HG03432 (cell line): Measurements from ENCODE around the gene IQCC.
"Not testable (repeated sequence)": the region's sequence is repeated elsewhere in the genome, so short reads cannot be mapped to it uniquely, and the experiment has no call there.

Experiments
- ATAC-seq: cut with Tn5 transposase; IDR thresholded peaks from one replicate; pipeline ENCODE4 v1.9.1; 2021; ENCODE audit warnings: mild to moderate bottlenecking, moderate library complexity; ENCODE audit not compliant: unreplicated experiment

IQCC gene

DNA sequence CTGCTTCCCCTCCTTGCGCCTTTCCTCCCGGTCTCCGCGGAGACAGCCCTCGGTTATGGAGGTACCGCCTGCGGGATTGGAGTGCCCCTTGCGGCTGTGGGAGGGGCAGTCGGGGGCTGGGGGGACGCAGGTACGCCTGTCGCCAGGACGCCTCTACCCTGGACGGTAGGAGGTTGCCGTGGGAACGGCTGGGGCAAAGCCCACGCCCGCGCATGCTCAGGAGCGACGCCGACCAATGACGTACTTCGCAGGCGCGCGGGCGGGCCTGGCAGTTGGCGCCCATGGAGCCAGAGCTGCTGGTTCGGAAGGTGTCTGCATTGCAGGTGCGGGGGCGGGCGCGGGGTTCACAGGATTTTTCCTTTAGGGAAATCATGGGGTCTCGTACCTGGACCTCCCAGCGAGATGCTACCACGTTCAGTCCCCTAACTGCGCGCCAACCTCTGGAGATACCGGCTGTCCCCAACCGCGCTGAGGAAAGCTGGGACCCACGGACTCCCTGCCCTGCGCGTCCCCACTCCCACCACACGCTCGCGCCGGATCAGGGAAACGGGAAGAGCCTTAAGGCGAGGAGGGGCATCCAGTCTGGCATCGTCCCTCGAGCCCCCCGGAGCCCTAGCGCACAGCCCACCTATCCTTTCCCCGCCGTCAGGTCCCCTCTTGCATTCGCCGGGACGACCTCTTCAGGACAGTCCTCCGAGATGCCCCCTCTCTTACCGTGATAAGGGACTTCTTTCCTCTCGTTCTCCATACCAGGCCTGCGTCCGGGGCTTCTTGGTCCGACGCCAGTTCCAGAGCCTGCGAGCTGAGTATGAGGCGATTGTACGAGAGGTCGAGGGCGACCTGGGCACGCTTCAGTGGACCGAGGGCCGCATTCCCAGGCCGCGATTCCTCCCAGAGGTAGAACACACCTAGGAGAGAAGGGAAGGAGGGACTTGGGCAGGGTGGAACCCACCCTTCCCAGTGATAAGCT is at the start of gene IQCC:
IQCC (plus strand) TSS at position 271 of the 970 bp plus-strand sequence; CDS start at position 282, 11 bp downstream.
- peak; percentile 63 for ATAC-seq

DNA sequence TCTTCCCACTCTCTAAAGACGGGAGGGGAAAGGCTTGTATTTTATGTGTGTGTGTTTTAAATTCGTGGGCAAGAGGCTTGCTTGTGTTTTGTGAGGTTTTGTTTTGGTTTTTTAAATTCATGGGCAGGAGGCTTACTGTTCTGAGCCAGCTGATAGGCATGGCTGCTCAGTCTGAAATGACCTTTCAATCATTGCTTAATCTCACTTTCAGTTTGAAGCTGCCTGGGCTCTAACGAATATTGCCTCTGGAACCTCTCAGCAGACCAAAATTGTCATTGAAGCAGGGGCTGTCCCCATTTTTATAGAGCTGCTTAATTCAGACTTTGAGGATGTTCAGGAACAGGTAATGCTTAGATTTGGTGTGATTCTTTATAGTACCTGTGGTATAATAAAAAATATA is 46.3 kb upstream of the IQCC start:
- no peak for ATAC-seq

DNA sequence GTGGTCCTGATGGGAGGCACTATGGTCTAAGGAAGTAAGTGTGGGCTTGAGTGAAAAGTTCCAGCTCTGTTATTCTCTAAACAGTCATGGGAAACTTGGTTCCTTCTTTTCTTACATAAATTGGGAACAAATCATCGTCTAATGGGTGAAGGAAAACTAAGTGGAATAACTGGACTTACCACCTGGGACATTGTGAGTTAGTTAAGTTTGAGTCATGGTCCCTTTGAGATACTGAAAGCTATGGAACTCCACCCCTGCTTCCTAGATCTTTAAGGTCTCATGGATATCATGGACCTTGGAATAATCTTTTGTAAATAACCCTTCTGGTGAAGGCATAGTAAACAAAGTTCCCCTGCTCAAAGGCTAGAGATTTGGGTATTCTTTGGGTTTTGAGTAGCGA is 42.1 kb upstream of the IQCC start:
- no peak for ATAC-seq

DNA sequence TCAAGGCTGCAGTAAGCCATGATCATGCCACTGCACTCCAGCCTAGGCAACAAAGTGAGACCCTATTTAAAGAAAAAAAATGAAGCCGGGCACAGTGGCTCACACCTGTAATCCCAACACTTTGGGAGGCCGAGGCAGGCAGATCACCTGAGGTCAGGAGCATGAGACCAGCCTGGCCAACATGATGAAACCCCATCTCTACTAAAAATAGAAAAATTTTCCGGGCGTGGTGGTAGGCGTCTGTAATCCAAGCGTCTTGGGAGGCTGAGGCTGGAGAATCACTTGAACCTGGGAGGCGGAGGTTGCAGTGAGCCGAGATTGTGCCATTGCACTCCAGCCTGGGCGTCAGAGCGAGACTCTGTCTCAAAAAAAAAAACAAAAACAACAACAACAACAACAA is 39.8 kb upstream of the IQCC start:
- not testable (repeated sequence) for ATAC-seq

DNA sequence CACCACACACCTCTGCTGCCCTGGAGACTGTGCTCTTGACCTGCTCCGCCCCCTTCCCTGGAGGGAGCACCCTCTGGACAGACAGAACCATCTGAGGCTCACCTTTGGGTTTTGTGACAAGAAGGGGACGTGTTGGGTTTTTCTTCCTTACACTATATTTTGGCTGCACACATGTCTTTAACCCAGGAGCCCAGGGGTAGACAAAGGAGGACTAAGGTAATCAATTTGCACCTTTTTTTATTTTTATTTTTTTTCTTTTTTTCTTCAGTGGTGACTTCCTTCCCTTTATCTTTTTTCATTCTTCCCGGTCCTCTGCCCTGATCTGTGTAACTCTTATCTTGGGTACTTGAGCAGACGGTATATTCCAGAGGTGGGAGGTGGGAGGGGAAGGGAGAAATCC is 34.5 kb upstream of the IQCC start:
- no peak for ATAC-seq

DNA sequence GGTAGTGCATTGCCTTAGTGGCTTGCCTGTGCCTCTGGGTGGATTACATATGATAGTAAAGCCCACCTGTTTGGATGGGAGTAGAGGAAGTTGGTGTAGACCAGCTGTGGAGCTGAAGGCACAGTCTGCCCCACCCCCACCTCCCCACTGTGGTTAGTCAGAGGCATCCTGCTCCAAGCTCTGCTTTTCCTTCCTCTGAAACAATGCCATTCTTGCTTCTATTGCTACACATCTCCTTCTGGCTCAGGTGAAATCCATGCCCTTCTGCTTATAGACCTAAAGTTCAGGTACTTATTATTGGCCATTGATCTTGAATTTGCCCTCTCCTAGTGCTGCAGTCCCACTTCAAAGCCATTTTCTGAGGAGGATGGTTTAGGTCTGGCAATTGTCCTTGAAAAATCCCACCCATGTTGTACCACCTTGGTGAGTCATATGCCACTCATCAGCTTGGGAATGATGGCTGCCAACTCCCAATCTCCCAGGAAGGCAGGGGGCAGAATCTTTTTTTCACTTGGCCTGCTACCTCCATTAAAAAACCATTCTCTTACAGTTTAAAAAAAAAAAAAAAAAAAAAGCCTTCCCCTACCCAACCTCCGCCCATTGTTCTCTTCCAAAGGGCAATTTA is 32.7 kb upstream of the IQCC start:
- ATAC-seq = no peak

DNA sequence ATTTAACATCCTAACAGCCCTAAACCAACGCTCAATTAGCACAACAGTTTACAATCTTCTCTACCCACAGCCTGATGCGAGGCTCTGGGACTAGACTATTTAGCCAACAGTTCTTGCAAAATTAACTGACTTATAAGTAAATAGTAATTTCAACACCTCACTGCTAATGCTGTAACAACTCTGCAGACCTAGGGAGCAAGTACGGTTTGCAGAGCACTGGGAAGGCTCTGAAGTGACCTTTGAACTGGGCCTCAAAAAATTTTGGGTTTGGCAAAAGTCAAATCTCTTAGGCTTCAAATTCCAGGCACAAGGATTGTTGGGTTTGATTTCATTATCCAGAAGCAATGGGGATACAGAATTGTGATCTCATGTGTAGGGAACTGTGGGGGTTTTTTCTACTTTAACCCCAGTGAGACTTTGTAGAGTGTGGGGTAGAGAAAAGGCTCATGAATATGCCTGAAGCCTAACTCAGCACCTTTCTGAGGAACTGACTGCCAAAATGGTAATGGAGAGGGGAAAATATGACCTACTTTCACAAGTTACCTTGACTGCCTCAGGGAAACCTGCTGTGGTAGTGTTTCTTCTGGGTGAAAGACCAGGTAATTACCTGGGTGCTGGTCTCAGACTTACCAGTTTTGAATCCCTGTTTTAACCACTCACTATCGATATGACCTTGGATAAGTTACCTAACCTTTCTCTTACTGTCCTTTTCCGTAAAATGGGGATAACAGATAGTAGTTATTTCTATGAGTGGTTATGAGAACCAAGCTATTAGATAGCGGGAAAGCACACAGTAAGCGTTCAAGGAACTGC is 26.9 kb upstream of the IQCC start:
- no peak for ATAC-seq

DNA sequence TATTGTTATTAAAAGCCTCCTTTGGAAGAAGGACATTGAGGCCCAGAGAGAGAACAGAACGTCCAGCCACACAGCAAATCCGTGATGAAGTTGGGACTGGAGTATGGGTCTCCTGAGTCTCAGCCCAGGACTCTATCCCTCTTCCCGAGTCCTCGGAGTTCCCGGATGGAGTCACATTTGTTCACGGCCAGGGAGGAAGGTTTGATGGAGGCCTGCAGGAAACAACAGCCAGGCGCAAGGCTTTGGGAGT is 26.4 kb upstream of the IQCC start:
- no peak for ATAC-seq

DNA sequence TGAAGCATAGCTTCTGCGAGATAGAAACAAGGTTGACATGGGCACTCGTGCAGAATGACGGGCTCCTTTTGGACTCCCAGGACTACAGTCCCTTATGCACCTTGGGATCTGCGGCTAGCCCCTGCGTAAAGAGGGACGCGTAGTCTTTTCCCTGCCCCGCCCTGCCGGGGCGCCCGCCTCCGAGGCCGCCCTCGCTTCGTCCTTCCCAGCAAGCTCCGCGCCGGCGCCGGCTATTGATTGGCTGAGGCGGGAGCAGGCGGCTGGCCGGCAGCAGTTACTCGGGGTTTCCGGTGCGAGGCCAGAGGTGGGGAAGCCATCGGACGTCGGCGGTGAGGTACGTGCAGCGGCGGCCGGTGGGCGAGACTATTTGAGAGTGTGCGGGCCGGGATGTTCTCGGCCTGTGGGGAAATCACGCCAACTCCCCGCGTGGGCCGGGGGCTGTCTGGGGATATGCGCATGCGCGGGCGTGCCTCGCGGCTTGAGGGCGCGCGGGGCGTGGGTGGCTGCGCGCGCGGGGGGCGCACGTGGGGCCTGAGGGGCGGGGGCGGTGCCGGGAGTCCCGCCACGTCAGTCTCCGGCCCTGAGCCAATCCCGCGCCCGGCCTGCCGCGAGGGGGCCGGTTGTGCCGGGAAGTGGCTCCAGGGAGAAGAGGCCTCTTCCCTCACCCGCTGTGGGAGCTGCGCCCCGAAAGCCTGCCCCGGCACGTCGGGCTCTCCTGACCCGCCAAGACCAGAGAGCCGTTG is 25.9 kb upstream of the IQCC start, which contains the start of gene TXLNA:
TXLNA (plus strand) TSS at position 233 of the 743 bp plus-strand sequence. CDS start 671 bp downstream, outside the sequence.
- ATAC-seq = peak; percentile 87

DNA sequence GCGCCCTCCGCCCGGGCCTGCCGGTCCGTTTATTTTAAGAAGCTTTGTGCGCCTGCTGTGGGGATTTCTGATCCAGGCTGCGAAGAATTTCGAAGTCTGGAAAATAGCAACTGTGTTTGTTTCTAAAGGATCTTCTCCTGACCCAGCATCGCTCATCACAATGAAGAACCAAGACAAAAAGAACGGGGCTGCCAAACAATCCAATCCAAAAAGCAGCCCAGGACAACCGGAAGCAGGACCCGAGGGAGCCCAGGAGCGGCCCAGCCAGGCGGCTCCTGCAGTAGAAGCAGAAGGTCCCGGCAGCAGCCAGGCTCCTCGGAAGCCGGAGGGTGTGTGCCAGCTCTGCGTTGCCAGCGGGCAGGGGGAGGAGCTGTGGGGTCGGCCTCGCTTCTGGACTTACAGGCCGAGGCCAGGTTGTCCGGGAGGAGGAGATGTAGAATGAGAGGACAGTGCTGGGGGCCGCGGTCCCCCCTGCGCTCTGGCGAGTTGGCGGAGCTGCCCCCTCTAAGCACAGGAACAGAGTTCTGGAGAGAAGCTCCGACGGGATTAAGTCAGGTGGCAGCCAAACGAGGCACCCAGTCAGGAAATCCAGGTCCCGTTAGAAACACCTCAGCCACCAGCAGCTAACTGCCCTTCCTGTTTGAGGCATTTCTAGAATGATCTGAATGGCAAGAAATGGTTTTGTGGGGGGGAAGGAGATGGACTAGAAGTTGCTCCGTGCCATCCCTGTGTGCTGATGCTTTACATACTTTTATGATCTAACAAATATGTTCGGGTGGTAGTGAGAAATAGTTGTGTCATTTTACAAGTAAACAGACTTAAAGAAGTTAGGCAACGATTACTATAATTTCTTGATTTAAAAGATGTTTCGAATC is 25.0 kb upstream of the IQCC start:
- ATAC-seq = no peak

DNA sequence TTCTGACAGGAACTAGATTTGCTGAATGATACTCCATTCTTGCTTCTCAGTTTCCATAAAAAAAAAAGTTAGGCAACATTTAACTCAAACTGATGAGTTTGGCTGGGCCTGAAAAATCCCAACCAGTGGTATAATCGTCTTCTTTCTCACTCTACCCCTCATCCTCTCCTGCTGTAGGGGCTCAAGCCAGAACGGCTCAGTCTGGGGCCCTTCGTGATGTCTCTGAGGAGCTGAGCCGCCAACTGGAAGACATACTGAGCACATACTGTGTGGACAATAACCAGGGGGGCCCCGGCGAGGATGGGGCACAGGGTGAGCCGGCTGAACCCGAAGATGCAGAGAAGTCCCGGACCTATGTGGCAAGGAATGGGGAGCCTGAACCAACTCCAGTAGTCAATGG is 24.4 kb upstream of the IQCC start:
- no peak for ATAC-seq

DNA sequence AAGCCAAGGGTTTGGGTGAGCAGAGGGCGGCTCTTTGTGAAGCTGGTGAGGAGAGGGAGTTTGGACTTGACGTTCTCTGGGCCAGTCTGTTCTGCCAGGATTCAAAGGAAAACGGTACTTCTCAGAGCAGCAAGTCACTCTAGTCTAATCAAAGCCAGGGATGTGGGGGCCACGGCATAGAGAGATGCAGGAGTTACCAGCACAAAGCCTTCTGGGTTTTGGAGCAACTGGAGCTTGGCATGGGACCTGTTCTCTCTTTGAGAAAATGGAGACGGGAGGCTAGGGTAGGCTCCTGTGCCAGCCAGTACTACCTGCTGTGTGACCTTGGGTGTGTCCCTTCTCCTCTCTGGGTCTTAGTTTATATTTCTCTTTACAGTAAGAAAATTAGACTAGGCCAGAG is 23.9 kb upstream of the IQCC start:
- ATAC-seq = no peak

DNA sequence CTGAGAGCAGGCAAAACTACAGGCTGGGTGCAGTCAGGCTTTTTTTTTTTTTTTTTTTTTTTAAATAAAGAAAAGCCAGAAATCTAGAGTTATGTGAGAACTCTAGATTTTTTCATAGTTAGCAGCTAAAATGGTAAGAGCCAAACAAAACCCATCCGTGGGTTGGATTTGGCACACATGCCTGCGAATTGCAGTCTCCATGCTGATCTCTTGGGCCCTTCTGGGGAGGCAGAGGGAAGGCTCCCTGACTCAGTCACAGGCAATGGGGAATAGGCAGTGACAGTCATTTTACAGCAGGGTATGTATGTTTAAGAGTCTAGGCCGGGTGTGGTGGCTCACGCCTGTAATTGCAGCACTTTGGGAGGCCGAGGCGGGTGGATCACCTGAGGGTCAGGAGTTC is 23.4 kb upstream of the IQCC start:
- no peak for ATAC-seq

DNA sequence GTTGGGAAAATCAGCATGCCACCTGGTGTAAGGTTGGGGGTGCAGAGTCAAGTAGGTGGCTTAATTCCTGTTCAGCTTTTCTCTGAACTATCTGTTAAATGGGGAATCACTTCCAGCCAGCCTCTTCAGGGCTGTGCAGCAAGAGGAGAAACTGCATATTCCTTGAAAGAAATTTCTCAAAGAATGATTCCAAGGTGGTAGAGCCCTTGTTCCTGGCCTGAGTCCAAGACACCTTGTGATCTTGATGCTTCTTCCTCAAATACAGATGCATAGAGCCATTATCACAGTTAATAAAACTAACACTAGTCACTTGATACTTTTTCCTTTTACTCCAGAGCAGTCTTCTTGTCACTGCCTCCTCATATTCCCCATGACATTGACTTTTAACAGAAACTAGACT is 20.8 kb upstream of the IQCC start:
- no peak for ATAC-seq

DNA sequence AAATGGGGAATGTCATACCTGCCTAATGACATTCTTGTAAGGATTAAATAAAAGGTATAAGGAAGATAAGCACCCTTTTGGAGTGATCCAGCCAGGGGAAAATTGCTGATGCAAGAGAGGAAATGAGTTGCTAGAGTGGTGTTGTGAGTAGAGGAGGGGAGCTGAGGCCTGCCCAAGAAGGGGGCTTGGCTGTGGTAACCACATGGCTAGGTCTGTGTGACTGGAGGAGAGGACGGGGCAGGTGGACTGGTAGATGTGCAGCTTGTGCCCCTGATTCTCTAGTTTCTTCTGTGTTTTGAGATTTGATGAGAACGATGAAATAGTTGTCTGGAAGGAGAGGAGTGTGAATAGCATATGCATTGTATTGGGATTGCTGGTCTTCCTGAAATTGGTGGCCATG is 19.4 kb upstream of the IQCC start:
- no peak for ATAC-seq

DNA sequence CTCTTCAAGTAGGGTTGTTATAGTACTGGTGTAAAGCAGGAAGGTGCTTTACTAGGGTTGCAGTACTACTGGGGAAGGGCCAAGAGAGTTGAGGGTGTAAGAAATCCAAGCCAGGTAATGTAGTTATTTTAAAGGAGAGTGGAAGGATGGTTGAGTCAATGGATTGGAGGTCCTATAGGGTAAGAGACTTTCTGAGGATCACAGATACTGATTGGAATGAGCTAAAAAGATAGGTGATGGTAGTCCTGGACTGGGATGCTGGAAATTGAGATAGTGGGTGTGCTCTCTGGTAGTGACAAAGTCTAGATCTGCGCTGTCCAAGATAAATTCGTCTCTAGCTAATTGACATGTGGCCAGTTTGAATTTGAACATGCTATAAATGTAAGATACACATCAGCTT is 19.0 kb upstream of the IQCC start:
- no peak for ATAC-seq

DNA sequence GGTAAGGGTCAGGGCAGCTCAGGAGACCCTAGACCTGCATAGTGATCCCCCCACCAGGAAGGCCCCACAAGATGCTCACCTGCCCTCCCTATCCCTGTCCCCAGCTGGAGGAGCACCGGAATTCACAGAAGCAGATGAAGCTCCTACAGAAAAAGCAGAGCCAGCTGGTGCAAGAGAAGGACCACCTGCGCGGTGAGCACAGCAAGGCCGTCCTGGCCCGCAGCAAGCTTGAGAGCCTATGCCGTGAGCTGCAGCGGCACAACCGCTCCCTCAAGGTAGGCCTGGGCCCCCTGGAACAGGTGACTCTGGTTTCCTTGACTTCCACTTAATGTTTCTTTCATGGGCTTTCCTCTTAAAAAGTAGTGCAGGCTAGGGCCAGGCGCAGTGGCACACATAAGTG is 17.6 kb upstream of the IQCC start:
- no peak for ATAC-seq

DNA sequence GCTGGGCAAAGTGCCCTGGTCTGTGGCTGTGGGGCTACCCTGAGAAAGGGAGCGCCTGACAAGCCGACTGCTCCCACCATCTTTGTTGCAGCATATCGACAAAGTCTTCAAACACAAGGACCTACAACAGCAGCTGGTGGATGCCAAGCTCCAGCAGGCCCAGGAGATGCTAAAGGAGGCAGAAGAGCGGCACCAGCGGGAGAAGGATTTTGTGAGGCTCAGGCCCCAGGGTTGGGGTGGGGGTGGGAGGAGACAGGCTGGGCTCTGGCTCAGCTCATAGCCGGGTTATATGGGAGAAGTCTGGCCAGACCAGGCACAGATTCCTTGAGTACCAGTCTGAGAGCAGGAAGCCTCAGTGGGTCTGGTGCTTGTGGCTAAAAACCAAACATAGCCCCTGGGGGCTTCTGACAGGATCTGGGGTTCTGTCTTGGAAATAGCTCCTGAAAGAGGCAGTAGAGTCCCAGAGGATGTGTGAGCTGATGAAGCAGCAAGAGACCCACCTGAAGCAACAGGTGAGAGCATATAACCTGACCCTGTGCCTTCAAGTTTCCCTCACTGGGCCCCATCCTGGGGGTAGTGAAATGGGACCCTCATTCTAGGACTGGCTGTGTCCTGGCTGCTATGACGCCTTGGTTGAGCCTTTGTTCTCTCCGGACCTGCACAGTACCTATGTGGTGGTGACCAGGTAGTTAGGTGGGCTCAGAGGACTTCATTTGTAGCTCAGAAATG is 13.1 kb upstream of the IQCC start:
- ATAC-seq = no peak

DNA sequence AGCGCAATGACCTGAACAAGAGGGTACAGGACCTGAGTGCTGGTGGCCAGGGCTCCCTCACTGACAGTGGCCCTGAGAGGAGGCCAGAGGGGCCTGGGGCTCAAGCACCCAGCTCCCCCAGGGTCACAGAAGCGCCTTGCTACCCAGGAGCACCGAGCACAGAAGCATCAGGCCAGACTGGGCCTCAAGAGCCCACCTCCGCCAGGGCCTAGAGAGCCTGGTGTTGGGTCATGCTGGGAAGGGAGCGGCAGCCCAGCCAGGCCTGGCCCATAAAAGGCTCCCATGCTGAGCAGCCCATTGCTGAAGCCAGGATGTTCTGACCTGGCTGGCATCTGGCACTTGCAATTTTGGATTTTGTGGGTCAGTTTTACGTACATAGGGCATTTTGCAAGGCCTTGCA is 10.5 kb upstream of the IQCC start:
- no peak for ATAC-seq
